ENCODE data around the gene CIITA. TPM values are rescaled to one million over a fixed set of nuclear protein-coding genes. Genes with fewer than 3 reads are reported as not detected.

CIITA gene
- total RNA-seq, 1 donor from 2014 or later, result 0.04 TPM

- peak; percentile 87 for DNase-seq (ENCODE audit: low read depth)
- TF ChIP-seq, protein P1, sequence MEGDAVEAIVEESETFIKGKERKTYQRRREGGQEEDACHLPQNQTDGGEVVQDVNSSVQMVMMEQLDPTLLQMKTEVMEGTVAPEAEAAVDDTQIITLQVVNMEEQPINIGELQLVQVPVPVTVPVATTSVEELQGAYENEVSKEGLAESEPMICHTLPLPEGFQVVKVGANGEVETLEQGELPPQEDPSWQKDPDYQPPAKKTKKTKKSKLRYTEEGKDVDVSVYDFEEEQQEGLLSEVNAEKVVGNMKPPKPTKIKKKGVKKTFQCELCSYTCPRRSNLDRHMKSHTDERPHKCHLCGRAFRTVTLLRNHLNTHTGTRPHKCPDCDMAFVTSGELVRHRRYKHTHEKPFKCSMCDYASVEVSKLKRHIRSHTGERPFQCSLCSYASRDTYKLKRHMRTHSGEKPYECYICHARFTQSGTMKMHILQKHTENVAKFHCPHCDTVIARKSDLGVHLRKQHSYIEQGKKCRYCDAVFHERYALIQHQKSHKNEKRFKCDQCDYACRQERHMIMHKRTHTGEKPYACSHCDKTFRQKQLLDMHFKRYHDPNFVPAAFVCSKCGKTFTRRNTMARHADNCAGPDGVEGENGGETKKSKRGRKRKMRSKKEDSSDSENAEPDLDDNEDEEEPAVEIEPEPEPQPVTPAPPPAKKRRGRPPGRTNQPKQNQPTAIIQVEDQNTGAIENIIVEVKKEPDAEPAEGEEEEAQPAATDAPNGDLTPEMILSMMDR (IDR thresholded peaks at IDR 0.05; ENCODE audit: insufficient read depth, low read length, poor library complexity, severe bottlenecking), result no peak
- H3K27me3 ChIP-seq (ENCODE audit: control insufficient read depth, insufficient read depth, low read length), result no peaks in the 10 kb centered on the region
- H3K4me3 ChIP-seq (ENCODE audit: low read depth, low read length), result peak within 1 kb of the TSS; percentile 94
- H3K36me3 ChIP-seq (ENCODE audit: control insufficient read depth, insufficient read depth, low read length), result no peaks in the 10 kb centered on the region
These were observed 67.5 kb downstream of the CIITA start, which contains the start of gene CLEC16A for GRCh38 chr16:10944249-10945064. Gene CLEC16A (plus strand): TSS chr16:10944564. CDS start chr16:10944718, 154 bp downstream.

- TF ChIP-seq, protein P1 (IDR thresholded peaks at IDR 0.05; ENCODE audit: insufficient read depth, low read length, poor library complexity, severe bottlenecking), result no peak
- Histone ChIP-seq H3K36me3 (ENCODE audit: control insufficient read depth, insufficient read depth, low read length) (no peaks in the 10 kb centered on the region), H3K4me3 (ENCODE audit: low read depth, low read length) (peak overlapping the region; percentile 94), H3K27me3 (ENCODE audit: control insufficient read depth, insufficient read depth, low read length) (no peaks in the 10 kb centered on the region)
- DNase-seq (ENCODE audit: low read depth), result no peak
These were observed 68.2 kb downstream of the CIITA start for GRCh38 chr16:10945065-10945787.

- TF ChIP-seq, protein P1 (IDR thresholded peaks at IDR 0.05; ENCODE audit: insufficient read depth, low read length, poor library complexity, severe bottlenecking), result no peak
- Histone ChIP-seq H3K27me3 (ENCODE audit: control insufficient read depth, insufficient read depth, low read length) (no peaks in the 10 kb centered on the region), H3K36me3 (ENCODE audit: control insufficient read depth, insufficient read depth, low read length) (no peaks in the 10 kb centered on the region), H3K4me3 (ENCODE audit: low read depth, low read length) (no peak overlapping the region)
- DNase-seq (ENCODE audit: low read depth), result no peak
These were observed 69.3 kb downstream of the CIITA start for GRCh38 chr16:10946308-10946707.

GRCh38 chr16:10947211-10947787 is 70.3 kb downstream of the CIITA start:
- Histone ChIP-seq H3K36me3 (ENCODE audit: control insufficient read depth, insufficient read depth, low read length) (no peaks in the 10 kb centered on the region), H3K4me3 (ENCODE audit: low read depth, low read length) (no peak overlapping the region), H3K27me3 (ENCODE audit: control insufficient read depth, insufficient read depth, low read length) (no peaks in the 10 kb centered on the region)
- DNase-seq (ENCODE audit: low read depth), result no peak
- TF ChIP-seq, protein P1 (IDR thresholded peaks at IDR 0.05; ENCODE audit: insufficient read depth, low read length, poor library complexity, severe bottlenecking), result no peak

DNA sequence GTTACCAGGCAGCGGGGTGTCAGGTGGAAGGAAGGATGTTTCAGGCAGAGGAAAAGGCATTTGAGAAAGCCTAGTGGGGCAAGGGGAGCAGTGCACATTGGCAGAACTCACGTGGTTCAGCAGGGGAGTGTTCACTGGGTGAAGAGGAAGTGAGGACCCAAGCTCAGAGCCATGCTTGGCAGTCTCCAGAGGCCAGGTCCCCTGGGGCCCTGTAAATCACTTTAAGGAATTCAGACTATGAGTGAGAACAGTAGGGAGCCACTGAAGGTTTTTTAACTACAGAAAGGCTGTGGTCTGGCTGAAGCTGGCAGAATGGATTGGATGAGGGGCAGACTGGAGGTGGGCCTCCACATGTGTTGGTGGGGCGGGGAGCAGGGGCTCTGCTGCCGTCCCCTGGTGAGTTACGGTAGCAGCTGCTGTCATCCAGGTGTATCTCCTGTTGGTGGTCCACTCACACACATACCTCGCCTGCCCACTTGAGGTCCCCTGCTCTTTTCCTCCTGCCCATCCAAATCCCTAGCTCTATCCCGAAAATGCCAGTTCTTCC is 72.5 kb downstream of the CIITA start:
- TF ChIP-seq, protein P1 (IDR thresholded peaks at IDR 0.05; ENCODE audit: insufficient read depth, low read length, poor library complexity, severe bottlenecking), result no peak
- Histone ChIP-seq H3K4me3 (ENCODE audit: low read depth, low read length) (no peak overlapping the region), H3K36me3 (ENCODE audit: control insufficient read depth, insufficient read depth, low read length) (no peaks in the 10 kb centered on the region), H3K27me3 (ENCODE audit: control insufficient read depth, insufficient read depth, low read length) (no peaks in the 10 kb centered on the region)
- DNase-seq (ENCODE audit: low read depth), result no peak

Data from kidney epithelial cell (primary cell).